HCT116 (cell line): ENCODE results near the gene PTGIS. TPM values are rescaled to one million over a fixed set of nuclear protein-coding genes. Genes with fewer than 3 reads are reported as not detected.

Source experiments
- ATAC-seq: fragments of 200-7000 bp; cut with Tn5 transposase; 2 replicates; pipeline ENCODE4 v1.9.1; 2020; ENCODE audit warnings: mild to moderate bottlenecking, moderate library complexity
- BruUV-seq: library from RNA; stranded (reverse); fragments of 400-500 nt; replicated peaks from 2 replicates; lab custom pipeline; 2021; lab: Mats Ljungman, UMichigan
- CTCF ChIA-PET: fragments of 300-600 bp; sonication (Branson Sonifier 250); formaldehyde crosslinking; loops from one replicate; lab custom pipeline; 2021; ENCODE audit warnings: antibody characterized with exemption; lab: Charles Lee
- POLR2A ChIA-PET: fragments of 300-600, 350-600 bp; sonication (Branson Sonifier 250); formaldehyde crosslinking; loops from one replicate; lab custom pipeline; 2021; ENCODE audit warnings: antibody characterized with exemption; lab: Charles Lee
- RAD21 ChIA-PET, 2 experiments: fragments of 300-600 bp; sonication (Branson Sonifier 250); formaldehyde crosslinking; loops; one replicate each; lab custom pipeline; 2023; ENCODE audit warnings: low total read pairs in 2 of 2; ENCODE audit not compliant: uncharacterized antibody in 2 of 2, unreplicated experiment in 2 of 2, low non-redundant PET in 1 of 2; lab: Charles Lee
- DNase-seq: peaks from one replicate; pipeline ENCODE4 v3.0.0-alpha.2; 2010; ENCODE audit warnings: low read depth, low spot score
- H2AFZ ChIP-seq: fragments of 200-600 bp; shearing (Covaris generic), sonication (generic); 2 replicates; pipeline ENCODE4 v1.6.1; 2017; ENCODE audit warnings: low read depth, mixed run types, mixed read lengths, antibody characterized with exemption, low read length; ENCODE audit not compliant: poor library complexity, severe bottlenecking
- H3K27ac ChIP-seq: 2 replicates; pipeline ENCODE4 v1.5.1; 2012; ENCODE audit warnings: low read depth, low read length
- H3K27me3 ChIP-seq: fragments of 200-600 bp; sonication (generic); 2 replicates; pipeline ENCODE4 v1.6.1; 2016; ENCODE audit warnings: mixed run types, low read length, mixed read lengths; ENCODE audit not compliant: insufficient read depth
- H3K36me3 ChIP-seq, 2 experiments: fragments of 200-500 bp in 1 of 2; fragments of 200-600 bp in 1 of 2; sonication (Bioruptor generic) in 1 of 2; sonication (generic) in 1 of 2; 2 replicates each; pipeline versions ENCODE4 v1.5.1 to v1.6.1; 2014 to 2016; ENCODE audit warnings: low read length in 2 of 2, inconsistent platforms in 1 of 2, mixed read lengths in 1 of 2, mixed run types in 1 of 2; ENCODE audit not compliant: insufficient read depth in 2 of 2, control insufficient read depth in 1 of 2
- H3K4me1 ChIP-seq, 2 experiments: fragments of 200-600 bp in 1 of 2; sonication (generic) in 1 of 2; 2 replicates each; pipeline versions ENCODE4 v1.5.1 to v1.6.1; 2012 to 2017; ENCODE audit warnings: low read length in 2 of 2, inconsistent platforms in 1 of 2, mild to moderate bottlenecking in 1 of 2, mixed read lengths in 1 of 2, mixed run types in 1 of 2, moderate library complexity in 1 of 2; ENCODE audit not compliant: insufficient read depth in 2 of 2, control insufficient read depth in 1 of 2
- H3K4me2 ChIP-seq: fragments of 200-600 bp; sonication (generic); 2 replicates; pipeline ENCODE4 v1.6.1; 2017; ENCODE audit warnings: mixed run types, low read length, mixed read lengths
- H3K4me3 ChIP-seq, 2 experiments: fragments of 200-600 bp in 1 of 2; sonication (generic) in 1 of 2; replicated peaks in 1 of 2; 2 replicates each; pipeline ENCODE4 v1.5.1; 2011 to 2016; ENCODE audit warnings: low read length in 2 of 2, control low read depth in 1 of 2, low read depth in 1 of 2, mild to moderate bottlenecking in 1 of 2, mixed read lengths in 1 of 2, mixed run types in 1 of 2
- H3K79me2 ChIP-seq: fragments of 200-600 bp; sonication (generic); 2 replicates; pipeline ENCODE4 v1.6.1; 2017; ENCODE audit warnings: mild to moderate bottlenecking, mixed run types, low read length, moderate library complexity, mixed read lengths; ENCODE audit not compliant: insufficient read depth
- H3K9ac ChIP-seq: fragments of 200-600 bp; sonication (generic); 2 replicates; pipeline ENCODE4 v1.6.1; 2016; ENCODE audit warnings: low read length, mixed read lengths
- H3K9me2 ChIP-seq: fragments of 200-600 bp; sonication (generic), shearing (Covaris generic); 2 replicates; pipeline ENCODE4 v1.6.1; 2017; ENCODE audit warnings: mixed run types, mild to moderate bottlenecking, moderate library complexity; ENCODE audit not compliant: insufficient read depth
- H3K9me3 ChIP-seq, 2 experiments: fragments of 200-500 bp in 1 of 2; fragments of 200-600 bp in 1 of 2; sonication (Bioruptor generic) in 1 of 2; sonication (generic) in 1 of 2; 2 replicates each; pipeline ENCODE4 v1.6.1; 2014 to 2017; ENCODE audit warnings: low read length in 2 of 2, mixed read lengths in 2 of 2, inconsistent platforms in 1 of 2, low read depth in 1 of 2, mild to moderate bottlenecking in 1 of 2, mixed run types in 1 of 2, moderate library complexity in 1 of 2; ENCODE audit not compliant: control insufficient read depth in 1 of 2, insufficient read depth in 1 of 2
- H4K20me1 ChIP-seq: fragments of 200-600 bp; sonication (generic), shearing (Covaris generic); 2 replicates; pipeline ENCODE4 v1.6.1; 2017; ENCODE audit warnings: mixed run types, mild to moderate bottlenecking, moderate library complexity; ENCODE audit not compliant: insufficient read depth
- CBX3 ChIP-seq: IDR thresholded peaks from 2 replicates; pipeline ENCODE4 v1.6.1; 2012; ENCODE audit warnings: low read depth
- CEBPB ChIP-seq: IDR thresholded peaks from 2 replicates; pipeline ENCODE4 v1.6.1; 2012; ENCODE audit warnings: low read depth
- ELF1 ChIP-seq: IDR thresholded peaks from 2 replicates; pipeline ENCODE4 v1.6.1; 2012; ENCODE audit warnings: low read depth, borderline replicate concordance
- JUND ChIP-seq: IDR thresholded peaks from 2 replicates; pipeline ENCODE4 v1.6.1; 2012
- POLR2A ChIP-seq: IDR thresholded peaks from 2 replicates; pipeline ENCODE4 v1.7.0; 2011; ENCODE audit warnings: borderline replicate concordance; ENCODE audit not compliant: insufficient read depth, insufficient read length; ENCODE audit errors: extremely low read depth
- RAD21 ChIP-seq: IDR thresholded peaks from 2 replicates; pipeline ENCODE4 v1.6.1; 2012; ENCODE audit warnings: low read depth, mild to moderate bottlenecking
- YY1 ChIP-seq: IDR thresholded peaks from 2 replicates; pipeline ENCODE4 v1.6.1; 2011; ENCODE audit warnings: low read length, low read depth, moderate library complexity, mild to moderate bottlenecking; ENCODE audit not compliant: insufficient replicate concordance; ENCODE audit errors: extremely low read depth
- ZFX ChIP-seq: fragments of 450-650 bp; IDR thresholded peaks from 2 replicates; pipeline ENCODE4 v1.6.1; 2017
- ZNF274 ChIP-seq: fragments of 200-500 bp; sonication (Bioruptor generic); IDR thresholded peaks from 2 replicates; pipeline ENCODE4 v1.6.1; 2014; ENCODE audit warnings: mild to moderate bottlenecking, low read depth, low read length, inconsistent platforms
- intact Hi-C: fragments of 100-400 bp; cut with micrococcal nuclease; formaldehyde crosslinking; loops from 2 replicates; pipeline ENCODE4 v1.10.0; 2022
- total RNA-seq: library from RNA; stranded (reverse); gene quantifications from one replicate; pipeline ENCODE4 v1.2.1, GENCODE V29; 2021; ENCODE audit not compliant: unreplicated experiment
- TF ChIP-seq, protein P1 (sequence below): IDR thresholded peaks from 2 replicates; pipeline ENCODE4 v1.6.1; 2011; ENCODE audit warnings: mild to moderate bottlenecking, low read length, moderate library complexity; ENCODE audit not compliant: insufficient replicate concordance; ENCODE audit errors: extremely low read depth
- TF ChIP-seq, protein P2 (sequence below): IDR thresholded peaks from 2 replicates; pipeline ENCODE4 v1.6.1; 2012
- TF ChIP-seq, protein P3 (sequence below): IDR thresholded peaks from 2 replicates; pipeline ENCODE4 v1.6.1; 2012; ENCODE audit warnings: low read depth
- TF ChIP-seq, protein P4 (sequence below), 3 experiments: fragments of 200-600 bp in 1 of 3; sonication (generic) in 1 of 3; IDR thresholded peaks in 2 of 3; conservative IDR thresholded peaks in 1 of 3; 2 replicates each; pipeline ENCODE4 v1.5.1; 2012 to 2017; ENCODE audit warnings: low read depth in 2 of 3, low read length in 2 of 3, antibody characterized with exemption in 1 of 3, borderline replicate concordance in 1 of 3, control low read depth in 1 of 3, mild to moderate bottlenecking in 1 of 3, mixed read lengths in 1 of 3, mixed run types in 1 of 3, moderate library complexity in 1 of 3; ENCODE audit not compliant: insufficient read depth in 1 of 3
- TF ChIP-seq, protein P5 (sequence below): IDR thresholded peaks from 2 replicates; pipeline ENCODE4 v1.6.1; 2012

Gene PTGIS
- total RNA-seq, 1 experiment from 2014 or later = 0.25 TPM

DNA sequence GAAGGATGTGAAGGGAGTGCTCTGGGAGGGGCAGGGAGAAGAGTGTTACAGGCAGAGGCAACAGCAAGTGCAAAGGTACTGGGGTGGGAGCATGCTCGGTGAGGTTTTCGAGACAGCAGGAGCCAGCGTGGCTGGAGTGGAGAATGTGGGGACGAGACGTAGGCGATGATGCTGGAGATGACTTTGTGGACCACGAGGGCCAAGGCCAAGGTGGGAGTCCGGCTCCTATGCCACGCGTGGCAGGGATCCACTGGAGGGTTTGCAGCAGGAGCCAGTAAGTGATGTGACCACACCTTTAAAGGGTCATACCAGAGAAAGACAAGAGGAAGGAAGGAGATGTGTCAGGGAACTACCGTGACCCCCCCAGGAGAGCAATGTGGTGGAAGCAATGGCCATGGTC is 7.3 kb downstream of the PTGIS start:
- ATAC-seq = no peak
- no peaks in the 10 kb centered on the region for H3K9me2 ChIP-seq
- H2AFZ ChIP-seq = no peak overlapping the region
- no peaks in the 10 kb centered on the region for H4K20me1 ChIP-seq
- H3K27me3 ChIP-seq = no peaks in the 10 kb centered on the region
- no TSS peak for BruUV-seq
- intact Hi-C loops = no loop called here
- ChIA-PET CTCF (no interaction called here), POLR2A (no interaction called here), RAD21 (no interaction called here)
- H3K36me3 ChIP-seq = no peaks in the 10 kb centered on the region
- no peaks in the 10 kb centered on the region for H3K79me2 ChIP-seq
- H3K4me2 ChIP-seq = no peak overlapping the region
- H3K9me3 ChIP-seq = no peaks in the 10 kb centered on the region
- H3K9ac ChIP-seq = no peak overlapping the region
- H3K4me3 ChIP-seq = no peak overlapping the region
- H3K27ac ChIP-seq = no peak overlapping the region
- peaks cover 18 to 25% of the 10 kb centered on the region in 2 experiments for H3K4me1 ChIP-seq
- TF ChIP-seq CEBPB = no peak
- TF ChIP-seq POLR2A = no peak
- TF ChIP-seq, protein P1, sequence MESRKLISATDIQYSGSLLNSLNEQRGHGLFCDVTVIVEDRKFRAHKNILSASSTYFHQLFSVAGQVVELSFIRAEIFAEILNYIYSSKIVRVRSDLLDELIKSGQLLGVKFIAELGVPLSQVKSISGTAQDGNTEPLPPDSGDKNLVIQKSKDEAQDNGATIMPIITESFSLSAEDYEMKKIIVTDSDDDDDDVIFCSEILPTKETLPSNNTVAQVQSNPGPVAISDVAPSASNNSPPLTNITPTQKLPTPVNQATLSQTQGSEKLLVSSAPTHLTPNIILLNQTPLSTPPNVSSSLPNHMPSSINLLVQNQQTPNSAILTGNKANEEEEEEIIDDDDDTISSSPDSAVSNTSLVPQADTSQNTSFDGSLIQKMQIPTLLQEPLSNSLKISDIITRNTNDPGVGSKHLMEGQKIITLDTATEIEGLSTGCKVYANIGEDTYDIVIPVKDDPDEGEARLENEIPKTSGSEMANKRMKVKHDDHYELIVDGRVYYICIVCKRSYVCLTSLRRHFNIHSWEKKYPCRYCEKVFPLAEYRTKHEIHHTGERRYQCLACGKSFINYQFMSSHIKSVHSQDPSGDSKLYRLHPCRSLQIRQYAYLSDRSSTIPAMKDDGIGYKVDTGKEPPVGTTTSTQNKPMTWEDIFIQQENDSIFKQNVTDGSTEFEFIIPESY = no peak
- TF ChIP-seq, protein P2, sequence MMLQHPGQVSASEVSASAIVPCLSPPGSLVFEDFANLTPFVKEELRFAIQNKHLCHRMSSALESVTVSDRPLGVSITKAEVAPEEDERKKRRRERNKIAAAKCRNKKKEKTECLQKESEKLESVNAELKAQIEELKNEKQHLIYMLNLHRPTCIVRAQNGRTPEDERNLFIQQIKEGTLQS = no peak
- TF ChIP-seq, protein P3, sequence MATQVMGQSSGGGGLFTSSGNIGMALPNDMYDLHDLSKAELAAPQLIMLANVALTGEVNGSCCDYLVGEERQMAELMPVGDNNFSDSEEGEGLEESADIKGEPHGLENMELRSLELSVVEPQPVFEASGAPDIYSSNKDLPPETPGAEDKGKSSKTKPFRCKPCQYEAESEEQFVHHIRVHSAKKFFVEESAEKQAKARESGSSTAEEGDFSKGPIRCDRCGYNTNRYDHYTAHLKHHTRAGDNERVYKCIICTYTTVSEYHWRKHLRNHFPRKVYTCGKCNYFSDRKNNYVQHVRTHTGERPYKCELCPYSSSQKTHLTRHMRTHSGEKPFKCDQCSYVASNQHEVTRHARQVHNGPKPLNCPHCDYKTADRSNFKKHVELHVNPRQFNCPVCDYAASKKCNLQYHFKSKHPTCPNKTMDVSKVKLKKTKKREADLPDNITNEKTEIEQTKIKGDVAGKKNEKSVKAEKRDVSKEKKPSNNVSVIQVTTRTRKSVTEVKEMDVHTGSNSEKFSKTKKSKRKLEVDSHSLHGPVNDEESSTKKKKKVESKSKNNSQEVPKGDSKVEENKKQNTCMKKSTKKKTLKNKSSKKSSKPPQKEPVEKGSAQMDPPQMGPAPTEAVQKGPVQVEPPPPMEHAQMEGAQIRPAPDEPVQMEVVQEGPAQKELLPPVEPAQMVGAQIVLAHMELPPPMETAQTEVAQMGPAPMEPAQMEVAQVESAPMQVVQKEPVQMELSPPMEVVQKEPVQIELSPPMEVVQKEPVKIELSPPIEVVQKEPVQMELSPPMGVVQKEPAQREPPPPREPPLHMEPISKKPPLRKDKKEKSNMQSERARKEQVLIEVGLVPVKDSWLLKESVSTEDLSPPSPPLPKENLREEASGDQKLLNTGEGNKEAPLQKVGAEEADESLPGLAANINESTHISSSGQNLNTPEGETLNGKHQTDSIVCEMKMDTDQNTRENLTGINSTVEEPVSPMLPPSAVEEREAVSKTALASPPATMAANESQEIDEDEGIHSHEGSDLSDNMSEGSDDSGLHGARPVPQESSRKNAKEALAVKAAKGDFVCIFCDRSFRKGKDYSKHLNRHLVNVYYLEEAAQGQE = no peak
- no peak for TF ChIP-seq JUND
- no peak for TF ChIP-seq YY1
- TF ChIP-seq ZFX = no peak
- TF ChIP-seq ZNF274 = no peak
- TF ChIP-seq CBX3 = no peak
- TF ChIP-seq, protein P4, sequence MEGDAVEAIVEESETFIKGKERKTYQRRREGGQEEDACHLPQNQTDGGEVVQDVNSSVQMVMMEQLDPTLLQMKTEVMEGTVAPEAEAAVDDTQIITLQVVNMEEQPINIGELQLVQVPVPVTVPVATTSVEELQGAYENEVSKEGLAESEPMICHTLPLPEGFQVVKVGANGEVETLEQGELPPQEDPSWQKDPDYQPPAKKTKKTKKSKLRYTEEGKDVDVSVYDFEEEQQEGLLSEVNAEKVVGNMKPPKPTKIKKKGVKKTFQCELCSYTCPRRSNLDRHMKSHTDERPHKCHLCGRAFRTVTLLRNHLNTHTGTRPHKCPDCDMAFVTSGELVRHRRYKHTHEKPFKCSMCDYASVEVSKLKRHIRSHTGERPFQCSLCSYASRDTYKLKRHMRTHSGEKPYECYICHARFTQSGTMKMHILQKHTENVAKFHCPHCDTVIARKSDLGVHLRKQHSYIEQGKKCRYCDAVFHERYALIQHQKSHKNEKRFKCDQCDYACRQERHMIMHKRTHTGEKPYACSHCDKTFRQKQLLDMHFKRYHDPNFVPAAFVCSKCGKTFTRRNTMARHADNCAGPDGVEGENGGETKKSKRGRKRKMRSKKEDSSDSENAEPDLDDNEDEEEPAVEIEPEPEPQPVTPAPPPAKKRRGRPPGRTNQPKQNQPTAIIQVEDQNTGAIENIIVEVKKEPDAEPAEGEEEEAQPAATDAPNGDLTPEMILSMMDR (IDR thresholded peaks at IDR 0.05 in 2 of 3, conservative IDR thresholded peaks at IDR 0.05 in 1 of 3; ENCODE audit: borderline replicate concordance in 1 of 3, insufficient read depth in 1 of 3, low read depth in 2 of 3, low read length in 2 of 3) = no peak
- TF ChIP-seq, protein P5, sequence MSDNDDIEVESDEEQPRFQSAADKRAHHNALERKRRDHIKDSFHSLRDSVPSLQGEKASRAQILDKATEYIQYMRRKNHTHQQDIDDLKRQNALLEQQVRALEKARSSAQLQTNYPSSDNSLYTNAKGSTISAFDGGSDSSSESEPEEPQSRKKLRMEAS = no peak
- TF ChIP-seq RAD21 = no peak
- no peak for TF ChIP-seq ELF1
- no peak for DNase-seq
